GM21737 (cell line): ENCODE measurements around the gene LPCAT2.
A peak's percentile ranks its signal among the peaks of the same experiment; 100 is the strongest.

Experiments used
- ATAC-seq: cut with Tn5 transposase; IDR thresholded peaks from one replicate; pipeline ENCODE4 v1.9.1; 2021; ENCODE audit warnings: mild to moderate bottlenecking, moderate library complexity; ENCODE audit not compliant: unreplicated experiment

The LPCAT2 gene

GRCh38 chr16:55508941-55509931 lies at the start of gene LPCAT2:
Gene LPCAT2, plus strand, starts transcription at chr16:55509072. Its CDS starts 110 bp downstream, at chr16:55509182.
- ATAC-seq = no peak

- ATAC-seq = no peak
Observed at GRCh38 chr16:55462241-55462640, 46.6 kb upstream of the LPCAT2 start.

- no peak for ATAC-seq
Observed at GRCh38 chr16:55464375-55464774, 44.5 kb upstream of the LPCAT2 start.

GRCh38 chr16:55465077-55465896 lies 43.6 kb upstream of the LPCAT2 start:
- peak; percentile 87 for ATAC-seq

- ATAC-seq = no peak
Observed at GRCh38 chr16:55466209-55466608, 42.7 kb upstream of the LPCAT2 start.

GRCh38 chr16:55467898-55468297 lies 41.0 kb upstream of the LPCAT2 start:
- ATAC-seq = no peak

- ATAC-seq = no peak
Observed at GRCh38 chr16:55468352-55468990, 40.4 kb upstream of the LPCAT2 start.

- ATAC-seq = no peak
Observed at GRCh38 chr16:55469821-55470532, 38.9 kb upstream of the LPCAT2 start.

GRCh38 chr16:55470533-55471371 lies 38.1 kb upstream of the LPCAT2 start:
- ATAC-seq = no peak

GRCh38 chr16:55471448-55472097 lies 37.3 kb upstream of the LPCAT2 start:
- no peak for ATAC-seq

GRCh38 chr16:55473587-55473986 lies 35.3 kb upstream of the LPCAT2 start:
- no peak for ATAC-seq

GRCh38 chr16:55474821-55475220 lies 34.1 kb upstream of the LPCAT2 start:
- ATAC-seq = no peak

- no peak for ATAC-seq
Observed at GRCh38 chr16:55475919-55476318, 33.0 kb upstream of the LPCAT2 start.

GRCh38 chr16:55476625-55477533 lies 32.0 kb upstream of the LPCAT2 start:
- ATAC-seq = no peak

- no peak for ATAC-seq
Observed at GRCh38 chr16:55477736-55478135, 31.1 kb upstream of the LPCAT2 start.

GRCh38 chr16:55478827-55479429 lies 29.9 kb upstream of the LPCAT2 start, which contains the start of gene MMP2:
Gene MMP2, plus strand, starts transcription at chr16:55479198. Its CDS starts 282 bp downstream, at chr16:55479480.
- ATAC-seq = no peak

- ATAC-seq = no peak
Observed at GRCh38 chr16:55479430-55480140, 29.3 kb upstream of the LPCAT2 start.
